Ectodermal cell (in vitro differentiated cells): ENCODE data around the gene NTRK1.

Source experiments
- H3K27ac ChIP-seq: 2 replicates; pipeline ENCODE4 v1.7.0; 2013; ENCODE audit warnings: mild to moderate bottlenecking, low read depth, low read length; ENCODE audit not compliant: insufficient read depth, poor library complexity, severe bottlenecking
- H3K27me3 ChIP-seq: 2 replicates; pipeline ENCODE4 v1.7.0; 2013; ENCODE audit warnings: mild to moderate bottlenecking, low read length; ENCODE audit not compliant: insufficient read depth, control insufficient read depth, poor library complexity, severe bottlenecking
- H3K36me3 ChIP-seq: one replicate; pipeline ENCODE4 v1.7.0; 2013; ENCODE audit warnings: low read length; ENCODE audit not compliant: control insufficient read depth, insufficient read depth
- H3K4me1 ChIP-seq: one replicate; pipeline ENCODE4 v1.7.0; 2013; ENCODE audit warnings: low read length; ENCODE audit not compliant: control insufficient read depth, insufficient read depth
- H3K4me3 ChIP-seq: 2 replicates; pipeline ENCODE4 v1.7.0; 2013; ENCODE audit warnings: low read depth, low read length, control low read depth; ENCODE audit not compliant: insufficient read depth
- H3K9me3 ChIP-seq: 2 replicates; pipeline ENCODE4 v1.7.0; 2013; ENCODE audit warnings: mild to moderate bottlenecking, low read length, moderate library complexity; ENCODE audit not compliant: control insufficient read depth
- WGBS, 2 experiments: methylation state at CpG; one replicate each; pipeline ENCODE4 v1.1.7; 2013; ENCODE audit warnings: missing lambda C conversion rate in 2 of 2; 5-methylcytosine and 5-hydroxymethylcytosine counted together

The NTRK1 gene

DNA sequence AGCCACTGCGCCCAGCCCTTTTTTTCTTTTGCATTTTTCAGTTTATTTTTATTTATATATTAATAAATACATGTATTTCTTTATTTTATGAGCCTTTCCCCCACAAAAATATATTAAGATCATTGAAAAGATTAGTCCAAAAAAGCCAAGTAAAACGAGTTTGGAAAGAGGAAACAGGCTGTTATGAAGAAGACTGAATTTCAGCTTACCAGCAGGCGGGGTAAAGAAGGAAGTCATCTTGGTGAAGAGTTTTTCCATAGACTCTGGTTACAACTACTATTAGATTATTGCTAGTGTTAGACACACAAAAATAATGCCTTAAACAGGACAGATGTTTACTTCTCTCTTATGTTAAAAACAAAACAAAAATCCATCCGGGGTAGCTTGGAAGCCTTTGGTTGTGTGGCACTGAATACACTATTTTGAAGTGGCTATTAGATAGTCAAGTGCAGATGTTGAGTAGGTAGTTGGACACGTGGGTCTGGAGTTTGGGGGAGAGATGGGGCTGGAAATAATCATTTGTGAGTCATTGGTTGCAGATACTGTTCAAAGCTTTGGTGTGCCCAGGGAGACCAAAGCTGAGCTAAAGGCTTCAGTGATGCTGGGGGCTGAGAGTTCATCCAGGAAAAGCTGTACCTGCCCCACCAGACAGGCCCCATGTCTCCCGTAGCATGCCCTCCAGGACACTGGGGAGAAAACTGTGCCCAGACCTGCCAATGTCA lies 51.1 kb downstream of the NTRK1 start:
- Histone ChIP-seq H3K27ac (no peak overlapping the region), H3K4me1 (no peaks in the 10 kb centered on the region), H3K4me3 (no peak overlapping the region), H3K36me3 (no peaks in the 10 kb centered on the region), H3K9me3 (no peaks in the 10 kb centered on the region), H3K27me3 (peaks cover 3% of the 10 kb centered on the region)
- 87 to 93% methylated on average over 5 of the region's 6 CpGs for WGBS, 2 experiments

DNA sequence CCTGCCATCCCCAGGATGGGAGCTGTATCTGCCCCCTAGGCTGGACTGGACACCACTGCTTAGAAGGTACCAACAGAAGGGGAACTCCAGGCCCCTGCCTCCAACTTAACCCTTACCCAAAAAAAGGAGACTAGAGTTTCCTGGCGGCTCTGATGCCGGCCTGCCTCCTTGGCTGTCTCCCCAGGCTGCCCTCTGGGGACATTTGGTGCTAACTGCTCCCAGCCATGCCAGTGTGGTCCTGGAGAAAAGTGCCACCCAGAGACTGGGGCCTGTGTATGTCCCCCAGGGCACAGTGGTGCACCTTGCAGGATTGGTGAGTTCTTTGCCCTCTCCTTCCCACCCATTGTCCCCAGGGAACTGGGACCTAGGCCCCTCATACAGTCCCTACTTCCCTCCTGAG lies 51.6 kb downstream of the NTRK1 start:
- H3K9me3 ChIP-seq, result no peaks in the 10 kb centered on the region
- H3K36me3 ChIP-seq, result no peaks in the 10 kb centered on the region

DNA sequence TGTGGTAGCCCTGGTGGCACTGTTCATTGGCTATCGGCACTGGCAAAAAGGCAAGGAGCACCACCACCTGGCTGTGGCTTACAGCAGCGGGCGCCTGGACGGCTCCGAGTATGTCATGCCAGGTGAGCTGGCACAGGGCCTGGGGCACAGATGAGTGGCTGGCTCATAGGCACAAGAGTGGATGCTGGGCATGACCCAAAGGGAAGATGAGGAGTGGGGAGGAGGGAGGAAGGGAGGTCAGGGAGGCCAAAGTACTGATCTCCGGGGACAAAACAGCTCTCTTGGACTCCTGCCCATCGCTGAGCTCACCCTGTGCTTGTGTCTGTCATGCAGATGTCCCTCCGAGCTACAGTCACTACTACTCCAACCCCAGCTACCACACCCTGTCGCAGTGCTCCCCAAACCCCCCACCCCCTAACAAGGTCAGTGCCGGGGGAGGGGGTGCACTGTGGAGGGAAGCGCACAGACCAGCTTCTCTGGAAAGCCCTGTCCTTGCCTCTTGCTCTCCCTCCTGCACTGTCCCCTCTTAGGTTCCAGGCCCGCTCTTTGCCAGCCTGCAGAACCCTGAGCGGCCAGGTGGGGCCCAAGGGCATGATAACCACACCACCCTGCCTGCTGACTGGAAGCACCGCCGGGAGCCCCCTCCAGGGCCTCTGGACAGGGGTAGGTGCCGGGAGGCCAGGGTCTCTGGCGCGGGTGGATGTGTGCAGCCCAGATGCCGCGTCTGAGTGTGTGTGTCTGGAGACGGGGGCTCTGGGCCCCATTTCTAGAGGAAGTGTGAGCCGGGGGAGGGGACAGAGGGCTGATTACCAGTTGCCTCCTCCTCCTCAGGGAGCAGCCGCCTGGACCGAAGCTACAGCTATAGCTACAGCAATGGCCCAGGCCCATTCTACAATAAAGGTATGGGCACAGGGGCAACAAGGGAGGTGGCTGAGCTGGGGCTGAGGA lies 52.5 kb downstream of the NTRK1 start:
- H3K27ac ChIP-seq, result no peak overlapping the region
- peaks cover 5% of the 10 kb centered on the region for H3K27me3 ChIP-seq
- WGBS, 2 experiments, result 74 to 77% methylated on average over 24 of the region's 24 CpGs
- no peak overlapping the region for H3K4me3 ChIP-seq
- no peaks in the 10 kb centered on the region for H3K36me3 ChIP-seq
- H3K9me3 ChIP-seq, result no peaks in the 10 kb centered on the region
- H3K4me1 ChIP-seq, result no peaks in the 10 kb centered on the region

More for the DNA sequence above, 51.6 kb downstream of the NTRK1 start:
- Histone ChIP-seq H3K27ac (no peak overlapping the region), H3K27me3 (peaks cover 3% of the 10 kb centered on the region), H3K4me1 (no peaks in the 10 kb centered on the region), H3K4me3 (no peak overlapping the region)
- WGBS, 2 experiments, result 78 to 81% methylated on average over 2 of the region's 2 CpGs

DNA sequence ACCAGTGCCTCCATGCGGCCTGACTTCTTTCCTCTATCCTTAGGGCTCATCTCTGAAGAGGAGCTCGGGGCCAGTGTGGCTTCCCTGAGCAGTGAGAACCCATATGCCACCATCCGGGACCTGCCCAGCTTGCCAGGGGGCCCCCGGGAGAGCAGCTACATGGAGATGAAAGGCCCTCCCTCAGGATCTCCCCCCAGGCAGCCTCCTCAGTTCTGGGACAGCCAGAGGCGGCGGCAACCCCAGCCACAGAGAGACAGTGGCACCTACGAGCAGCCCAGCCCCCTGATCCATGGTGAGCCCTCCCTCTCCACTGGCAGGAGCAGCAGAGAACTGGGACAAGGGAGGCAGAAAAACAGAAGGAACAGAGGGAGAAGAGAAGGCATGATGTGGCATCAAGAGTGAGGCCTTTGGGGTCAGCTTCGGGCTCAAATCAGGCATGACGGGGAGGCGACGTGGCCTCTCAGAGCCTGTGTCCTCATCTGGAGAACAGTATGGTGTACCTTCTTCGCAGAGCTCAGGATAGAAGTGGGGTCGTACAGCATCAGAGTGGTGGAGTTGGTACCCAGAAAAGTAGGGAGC lies 53.2 kb downstream of the NTRK1 start:
- Histone ChIP-seq H3K9me3 (no peaks in the 10 kb centered on the region), H3K27ac (no peak overlapping the region), H3K4me1 (no peaks in the 10 kb centered on the region), H3K4me3 (no peak overlapping the region), H3K36me3 (no peaks in the 10 kb centered on the region), H3K27me3 (peaks cover 12% of the 10 kb centered on the region)
- 80 to 85% methylated on average over 13 of the region's 13 CpGs for WGBS, 2 experiments

DNA sequence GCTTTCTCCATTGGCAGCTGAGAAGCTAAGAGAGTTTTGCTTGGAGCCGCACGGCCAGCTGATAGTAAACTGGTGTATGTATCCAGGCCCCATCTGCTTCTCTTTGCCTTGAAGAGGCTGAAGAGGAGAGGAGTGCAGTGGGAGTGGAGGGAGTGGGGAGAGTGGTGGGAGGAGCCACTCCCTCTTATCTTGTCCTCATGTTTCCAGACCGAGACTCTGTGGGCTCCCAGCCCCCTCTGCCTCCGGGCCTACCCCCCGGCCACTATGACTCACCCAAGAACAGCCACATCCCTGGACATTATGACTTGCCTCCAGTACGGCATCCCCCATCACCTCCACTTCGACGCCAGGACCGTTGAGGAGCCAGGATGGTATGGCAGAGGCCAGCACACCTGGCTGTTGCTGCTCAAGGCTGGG lies 53.8 kb downstream of the NTRK1 start:
- no peaks in the 10 kb centered on the region for H3K36me3 ChIP-seq
- H3K9me3 ChIP-seq, result no peaks in the 10 kb centered on the region
- peaks cover 18% of the 10 kb centered on the region for H3K27me3 ChIP-seq
- H3K27ac ChIP-seq, result no peak overlapping the region
- no peaks in the 10 kb centered on the region for H3K4me1 ChIP-seq
- WGBS, 2 experiments, result 90 to 93% methylated on average over 9 of the region's 9 CpGs
- no peak overlapping the region for H3K4me3 ChIP-seq

DNA sequence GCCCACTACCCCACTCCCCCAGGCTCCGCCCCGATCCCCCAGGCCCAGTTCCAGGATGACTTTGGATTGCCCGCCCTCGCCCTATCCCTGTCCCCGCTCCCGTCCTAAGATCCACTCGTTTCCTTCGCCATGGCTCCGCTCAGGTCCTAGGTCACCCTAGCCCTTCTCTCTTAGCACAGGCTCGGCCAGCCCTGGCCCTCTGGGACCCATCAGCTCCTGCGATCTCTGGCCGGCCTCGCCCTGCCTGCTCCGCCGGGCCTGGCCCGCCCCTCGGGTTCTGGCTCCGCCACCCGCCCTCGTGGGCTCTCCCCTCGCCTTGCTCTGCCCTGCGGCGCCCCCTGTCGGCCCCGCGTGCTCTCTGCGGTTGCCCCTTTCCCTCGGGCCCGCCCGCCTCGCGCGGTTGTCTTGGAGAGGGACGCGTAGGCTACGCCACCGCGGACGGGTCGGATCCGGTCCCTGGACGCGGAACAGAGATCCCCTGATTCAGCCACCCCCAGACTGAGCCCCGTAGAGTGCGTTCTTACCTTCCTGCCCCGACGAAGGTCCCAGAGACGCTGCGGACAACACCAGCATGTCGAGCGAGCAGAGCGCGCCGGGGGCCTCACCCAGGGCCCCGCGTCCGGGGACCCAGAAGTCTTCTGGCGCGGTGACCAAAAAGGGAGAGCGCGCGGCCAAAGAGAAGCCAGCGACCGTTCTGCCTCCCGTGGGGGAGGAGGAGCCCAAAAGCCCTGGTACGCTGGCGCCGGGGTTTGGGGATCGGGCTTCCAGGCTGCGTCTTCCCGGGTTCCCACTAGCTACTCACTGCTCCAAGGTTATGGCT lies 59.8 kb downstream of the NTRK1 start, which contains the start of gene LRRC71:
Gene LRRC71 (plus strand): TSS at position 400 of the 820 bp plus-strand sequence. CDS start 172 bp downstream, at position 572.
- Histone ChIP-seq H3K27me3 (peaks cover 75% of the 10 kb centered on the region), H3K9me3 (no peaks in the 10 kb centered on the region), H3K36me3 (no peaks in the 10 kb centered on the region), H3K4me1 (peaks cover 10% of the 10 kb centered on the region), H3K4me3 (peak within 1 kb of the TSS; percentile 14), H3K27ac (no peak within 1 kb of the TSS)
- WGBS, 2 experiments, result 4% methylated on average over 71 of the region's 71 CpGs

DNA sequence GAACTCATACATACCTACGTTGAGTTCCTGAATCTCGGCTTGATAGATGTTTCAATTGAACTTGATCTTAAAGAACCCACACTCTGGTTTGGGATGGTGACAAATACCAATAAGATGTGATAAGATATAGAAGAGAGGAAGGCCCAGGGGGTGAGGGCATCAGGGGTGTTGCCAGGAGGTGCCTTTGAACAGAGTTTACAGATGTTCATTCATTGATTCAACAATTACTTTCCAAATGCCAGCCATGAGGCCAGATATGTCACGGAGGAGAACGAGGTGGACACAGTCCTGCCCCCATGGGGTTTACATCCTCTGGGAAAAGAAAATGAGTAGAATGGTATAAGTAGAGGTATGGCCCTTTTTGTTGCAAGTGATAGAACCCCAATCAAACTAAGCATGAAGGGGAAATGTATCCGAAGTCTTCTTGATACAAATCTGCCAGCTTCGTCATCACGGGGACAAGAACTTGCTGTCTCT lies 60.4 kb downstream of the NTRK1 start:
- Histone ChIP-seq H3K27ac (no peak overlapping the region), H3K4me1 (peaks cover 10% of the 10 kb centered on the region), H3K27me3 (peaks cover 82% of the 10 kb centered on the region), H3K4me3 (no peak overlapping the region), H3K36me3 (no peaks in the 10 kb centered on the region), H3K9me3 (no peaks in the 10 kb centered on the region)
- WGBS, 2 experiments, result 56 to 60% methylated on average over 7 of the region's 7 CpGs

DNA sequence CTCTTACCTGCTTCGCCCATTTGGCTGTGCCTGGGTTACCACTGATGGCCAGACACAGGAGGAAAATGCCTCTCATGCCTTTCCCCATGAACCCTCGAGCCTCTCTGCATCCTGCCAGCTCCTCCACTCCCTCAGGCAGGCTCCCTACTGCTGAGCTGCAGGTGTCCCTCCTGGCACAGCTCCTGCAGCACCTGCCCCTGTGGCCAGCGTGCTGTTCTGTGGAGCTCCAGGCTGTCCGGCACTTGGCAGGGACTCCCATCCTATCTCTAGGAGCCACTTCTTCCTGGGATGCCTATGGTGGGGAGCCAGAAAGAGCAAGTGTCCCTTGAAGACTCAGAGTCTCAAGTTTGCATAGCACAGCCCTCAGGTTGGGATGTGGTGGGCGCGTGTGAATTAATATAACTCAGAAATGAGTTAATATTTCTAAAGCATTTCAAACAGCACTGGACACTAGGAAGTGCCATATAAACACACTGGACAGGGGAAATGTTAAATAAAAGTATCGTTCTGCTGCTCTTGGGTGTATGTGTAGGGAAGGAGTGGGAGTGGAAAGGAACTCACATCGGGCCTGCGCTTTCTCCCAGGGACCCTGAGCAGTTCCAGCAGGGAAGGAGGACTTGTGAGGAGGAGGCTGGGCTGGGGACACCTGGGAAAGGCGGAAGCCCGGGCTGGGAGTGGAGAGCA lies 62.5 kb downstream of the NTRK1 start:
- 9 to 11% methylated on average over 9 to 11 of the region's 11 CpGs for WGBS, 2 experiments
- Histone ChIP-seq H3K4me1 (peaks cover 10% of the 10 kb centered on the region), H3K27me3 (peaks cover 100% of the 10 kb centered on the region), H3K4me3 (peak overlapping the region; percentile 4), H3K9me3 (no peaks in the 10 kb centered on the region), H3K36me3 (no peaks in the 10 kb centered on the region), H3K27ac (no peak overlapping the region)
